Measurements from ENCODE around the gene KLHL42. TPM values are rescaled to one million over a fixed set of nuclear protein-coding genes. Genes with fewer than 3 reads are reported as not detected.

The KLHL42 gene
- total and polyA plus RNA-seq, 9 of the 15 experiments (the other 6 are each of a cell fraction or from before 2014, with no cell fraction given), result 1.5 to 11.8 (median 9.6) TPM

GRCh38 chr12:27733052-27733656 is 46.9 kb upstream of the KLHL42 start:
- DNase-seq (ENCODE audit: extremely low read depth in 1 of 4, low spot score in 3 of 4), result peak; percentile 37 to 49 (median 40)
- in situ Hi-C loops (cut with MboI), result no loop called here
- no TSS peak for BruUV-seq (replicated peaks)
- H3K4me1 ChIP-seq (replicated peaks in 1 of 2; ENCODE audit: control insufficient read depth in 2 of 2, insufficient read depth in 2 of 2, low read length in 2 of 2), result no peaks in the 10 kb centered on the region
- no peak overlapping the region for H3K9ac ChIP-seq (ENCODE audit: insufficient read depth in 1 of 2, low read depth in 2 of 2, low read length in 2 of 2)
- intact Hi-C loops (cut with micrococcal nuclease), result loop anchor here (1.0 to 10.0 kb wide), 4 partner anchors 88 to 1142 kb away; no protein-coding TSS in a partner anchor
- H3K27me3 ChIP-seq (ENCODE audit: control insufficient read depth in 2 of 2, insufficient read depth in 2 of 2, low read length in 2 of 2), result no peaks in the 10 kb centered on the region
- CTCF ChIA-PET (ENCODE audit: low intra/inter-chr PET ratio), result interaction anchor here (0.6 to 2.3 kb wide), 7 partner anchors 88 to 1139 kb away, joined by 3 to 20 read pairs (median 4); no protein-coding TSS in a partner anchor
- peaks cover 84% of the 10 kb centered on the region for H3K36me3 ChIP-seq (ENCODE audit: control insufficient read depth, insufficient read depth, low read length)
- POLR2A ChIA-PET, result no interaction called here
- no peak overlapping the region for H3K4me3 ChIP-seq
- peak; percentile 77 for ATAC-seq
- H3K4me2 ChIP-seq (ENCODE audit: insufficient read depth, low read length), result no peak overlapping the region
- H3K9me1 ChIP-seq (ENCODE audit: control insufficient read depth, insufficient read depth, low read length), result no peaks in the 10 kb centered on the region
- no peak overlapping the region for H2AFZ ChIP-seq (ENCODE audit: low read depth, low read length)
- 8% methylated on average over 3 of the region's 3 CpGs for WGBS (ENCODE audit: insufficient coverage, low coverage, missing lambda C conversion rate)
- H3K9me3 ChIP-seq (replicated peaks; ENCODE audit: control insufficient read depth, insufficient read depth, low read depth, low read length), result no peaks in the 10 kb centered on the region
- H3K27ac ChIP-seq (ENCODE audit: extremely low read depth, low read depth, low read length), result no peak overlapping the region
- H4K20me1 ChIP-seq (replicated peaks; ENCODE audit: control insufficient read depth, insufficient read depth, low read length), result no peaks in the 10 kb centered on the region
- peak; percentile 90 for FAIRE-seq
- peaks cover 14% of the 10 kb centered on the region; the same call in 2 of the 3 replicates for H3K79me2 ChIP-seq (ENCODE audit: control insufficient read depth, insufficient read depth, low read length)
- TF ChIP-seq SRSF1 (IDR thresholded peaks at IDR 0.05; ENCODE audit: low read depth, low read length) (no peak), SMC3 (conservative IDR thresholded peaks at IDR 0.05; ENCODE audit: insufficient read depth, low read depth, low read length) (peak; percentile 81), ZNF76 (CRISPR knock-in tag; IDR thresholded peaks at IDR 0.05; ENCODE audit: borderline replicate concordance) (no peak), REST (IDR thresholded peaks at IDR 0.05; ENCODE audit: borderline replicate concordance) (peak; percentile 82), REST (CRISPR knock-in tag; IDR thresholded peaks at IDR 0.05; ENCODE audit: low read depth) (no peak), TGIF2 (CRISPR knock-in tag; IDR thresholded peaks at IDR 0.05) (no peak)

All from K562 (cell line).